ENCODE data around the gene TAF1. TPM values are rescaled to one million over a fixed set of nuclear protein-coding genes. Genes with fewer than 3 reads are reported as not detected.
"Not testable (repeated sequence)": the region's sequence is repeated elsewhere in the genome, so short reads cannot be mapped to it uniquely, and the experiment has no call there.

TAF1 gene
- total RNA-seq: 11.1 and 16.7 TPM in 2 replicates

- TF ChIP-seq CTCF (conservative IDR thresholded peaks at IDR 0.05; ENCODE audit: low read depth, low read length): no peak
- DNase-seq (ENCODE audit: low read depth): peak; percentile 80
- H3K4me3 ChIP-seq (ENCODE audit: low read depth, low read length): peak within 1 kb of the TSS; percentile 81
These were observed at the start of gene TAF1 for GRCh38 chrX:71365875-71366673. Gene TAF1 (plus strand): TSS chrX:71366357. CDS start chrX:71366375, 18 bp downstream.

- not testable (repeated sequence) for H3K4me3 ChIP-seq (ENCODE audit: low read depth, low read length); DNase-seq (ENCODE audit: low read depth)
These were observed 49.2 kb upstream of the TAF1 start for GRCh38 chrX:71316959-71317358.

- no peak overlapping the region for H3K4me3 ChIP-seq (ENCODE audit: low read depth, low read length)
- TF ChIP-seq CTCF (conservative IDR thresholded peaks at IDR 0.05; ENCODE audit: low read depth, low read length): no peak
- DNase-seq (ENCODE audit: low read depth): no peak
These were observed 46.0 kb upstream of the TAF1 start for GRCh38 chrX:71320126-71320525.

- no peak for TF ChIP-seq CTCF (conservative IDR thresholded peaks at IDR 0.05; ENCODE audit: low read depth, low read length)
- no peak for DNase-seq (ENCODE audit: low read depth)
- no peak overlapping the region for H3K4me3 ChIP-seq (ENCODE audit: low read depth, low read length)
These were observed 44.4 kb upstream of the TAF1 start for GRCh38 chrX:71321731-71322130.

GRCh38 chrX:71324452-71324851 is 41.7 kb upstream of the TAF1 start:
- H3K4me3 ChIP-seq (ENCODE audit: low read depth, low read length); DNase-seq (ENCODE audit: low read depth): not testable (repeated sequence)

- no peak overlapping the region for H3K4me3 ChIP-seq (ENCODE audit: low read depth, low read length)
- no peak for DNase-seq (ENCODE audit: low read depth)
- no peak for TF ChIP-seq CTCF (conservative IDR thresholded peaks at IDR 0.05; ENCODE audit: low read depth, low read length)
These were observed 39.8 kb upstream of the TAF1 start for GRCh38 chrX:71326394-71326793.

- not testable (repeated sequence) for DNase-seq (ENCODE audit: low read depth); H3K4me3 ChIP-seq (ENCODE audit: low read depth, low read length)
These were observed 16.9 kb upstream of the TAF1 start for GRCh38 chrX:71349151-71349665.

GRCh38 chrX:71349867-71350266 is 16.3 kb upstream of the TAF1 start:
- not testable (repeated sequence) for DNase-seq (ENCODE audit: low read depth); H3K4me3 ChIP-seq (ENCODE audit: low read depth, low read length)

- H3K4me3 ChIP-seq (ENCODE audit: low read depth, low read length); DNase-seq (ENCODE audit: low read depth): not testable (repeated sequence)
These were observed 13.7 kb upstream of the TAF1 start for GRCh38 chrX:71352439-71352838.

GRCh38 chrX:71364221-71364620 is 1.9 kb upstream of the TAF1 start:
- H3K4me3 ChIP-seq (ENCODE audit: low read depth, low read length): no peak overlapping the region
- no peak for TF ChIP-seq CTCF (conservative IDR thresholded peaks at IDR 0.05; ENCODE audit: low read depth, low read length)
- no peak for DNase-seq (ENCODE audit: low read depth)

Data from epithelial cell of proximal tubule (primary cell).